Activated CD8-positive, alpha-beta memory T cell treated with anti-CD3 and anti-CD28 coated beads, Interleukin-2, amount 50 U/mL, for 4 hours (primary cell): ENCODE results near the gene ACOXL.
"Not testable (repeated sequence)": the region's sequence is repeated elsewhere in the genome, so short reads cannot be mapped to it uniquely, and the experiment has no call there.

Experiments
- DNase-seq: peaks from one replicate; pipeline ENCODE4 v3.0.0-alpha.2; 2020

ACOXL gene

GRCh38 chr2:111072220-111072871, 340.0 kb downstream of the ACOXL start:
- DNase-seq = no peak

- DNase-seq = not testable (repeated sequence)
These were observed 350.3 kb downstream of the ACOXL start for GRCh38 chr2:111082659-111083058.

- DNase-seq = no peak
These were observed 359.4 kb downstream of the ACOXL start for GRCh38 chr2:111091811-111092211.

GRCh38 chr2:111094691-111095090, 362.3 kb downstream of the ACOXL start:
- no peak for DNase-seq

GRCh38 chr2:111095434-111095833, 363.1 kb downstream of the ACOXL start:
- DNase-seq = no peak

GRCh38 chr2:111099402-111099801, 367.0 kb downstream of the ACOXL start:
- no peak for DNase-seq

- DNase-seq = no peak
These were observed 367.9 kb downstream of the ACOXL start for GRCh38 chr2:111100087-111100764.

- no peak for DNase-seq
These were observed 368.4 kb downstream of the ACOXL start for GRCh38 chr2:111100765-111101162.

GRCh38 chr2:111101592-111101991, 369.2 kb downstream of the ACOXL start:
- no peak for DNase-seq

- DNase-seq = no peak
These were observed 369.8 kb downstream of the ACOXL start for GRCh38 chr2:111102216-111102615.

GRCh38 chr2:111105926-111106325, 373.6 kb downstream of the ACOXL start:
- DNase-seq = no peak

- no peak for DNase-seq
These were observed 374.3 kb downstream of the ACOXL start for GRCh38 chr2:111106706-111107105.

GRCh38 chr2:111108745-111109271, 376.4 kb downstream of the ACOXL start:
- DNase-seq = no peak

- no peak for DNase-seq
These were observed 378.9 kb downstream of the ACOXL start for GRCh38 chr2:111111101-111111755.

- no peak for DNase-seq
These were observed 381.5 kb downstream of the ACOXL start for GRCh38 chr2:111113838-111114237.

GRCh38 chr2:111116011-111116746, 383.8 kb downstream of the ACOXL start:
- no peak for DNase-seq

GRCh38 chr2:111116843-111117597, 384.6 kb downstream of the ACOXL start:
- DNase-seq = peak; percentile 69

GRCh38 chr2:111117598-111118480, 385.5 kb downstream of the ACOXL start:
- DNase-seq = peak; percentile 40

GRCh38 chr2:111118481-111118980, 386.2 kb downstream of the ACOXL start:
- DNase-seq = no peak

GRCh38 chr2:111118981-111119821, 386.8 kb downstream of the ACOXL start:
- peak; percentile 47 for DNase-seq
